ENCODE results near the gene PRELID2.

The PRELID2 gene

GRCh38 chr5:145793574-145793973, 41.6 kb downstream of the PRELID2 start:
- no peak for TF ChIP-seq ZFX (IDR thresholded peaks at IDR 0.05)
- no peak for TF ChIP-seq CTCF (conservative IDR thresholded peaks at IDR 0.05)
- no peak overlapping the region for H3K27ac ChIP-seq

- no peak overlapping the region for H3K27ac ChIP-seq
- TF ChIP-seq ZFX (IDR thresholded peaks at IDR 0.05) (no peak), CTCF (conservative IDR thresholded peaks at IDR 0.05) (no peak)
Observed at GRCh38 chr5:145792840-145793239, 42.3 kb downstream of the PRELID2 start.

- no peak for TF ChIP-seq ZFX (IDR thresholded peaks at IDR 0.05)
- no peak for TF ChIP-seq CTCF (conservative IDR thresholded peaks at IDR 0.05)
- H3K27ac ChIP-seq = no peak overlapping the region
Observed at GRCh38 chr5:145791866-145792265, 43.3 kb downstream of the PRELID2 start.

- TF ChIP-seq CTCF (conservative IDR thresholded peaks at IDR 0.05) (no peak), ZFX (IDR thresholded peaks at IDR 0.05) (no peak)
- no peak overlapping the region for H3K27ac ChIP-seq
Observed at GRCh38 chr5:145787996-145788395, 47.1 kb downstream of the PRELID2 start.

- no peak overlapping the region for H3K27ac ChIP-seq
- TF ChIP-seq ZFX (IDR thresholded peaks at IDR 0.05) = no peak
- TF ChIP-seq CTCF (conservative IDR thresholded peaks at IDR 0.05) = no peak
Observed at GRCh38 chr5:145787507-145787906, 47.6 kb downstream of the PRELID2 start.

GRCh38 chr5:145787001-145787400, 48.1 kb downstream of the PRELID2 start:
- no peak for TF ChIP-seq CTCF (conservative IDR thresholded peaks at IDR 0.05)
- no peak for TF ChIP-seq ZFX (IDR thresholded peaks at IDR 0.05)
- no peak overlapping the region for H3K27ac ChIP-seq

GRCh38 chr5:145780982-145781381, 54.2 kb downstream of the PRELID2 start:
- no peak overlapping the region for H3K27ac ChIP-seq
- TF ChIP-seq ZFX (IDR thresholded peaks at IDR 0.05) = no peak
- TF ChIP-seq CTCF (conservative IDR thresholded peaks at IDR 0.05) = no peak
